ENCODE data around the gene WNT7A. TPM values are rescaled to one million over a fixed set of nuclear protein-coding genes. Genes with fewer than 3 reads are reported as not detected.

Gene WNT7A
- total RNA-seq, 1 donor from 2014 or later, result not detected

DNA sequence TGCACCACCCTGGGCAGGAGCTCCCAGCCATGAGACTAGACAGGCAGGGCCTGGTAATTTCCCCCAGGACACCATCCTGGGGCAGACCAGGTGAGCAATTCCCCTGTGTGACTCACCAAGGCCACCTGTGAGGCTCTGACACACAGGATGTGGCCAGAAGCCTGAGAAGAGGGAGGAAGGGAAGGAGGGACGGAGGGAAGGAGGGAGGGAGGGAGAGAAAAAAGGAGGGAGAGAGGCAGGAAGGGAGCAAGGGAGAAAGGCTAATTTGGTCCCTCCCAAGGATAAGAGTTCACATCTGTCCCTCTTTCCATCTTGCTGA, 25.9 kb downstream of the WNT7A start:
- intact Hi-C loops (cut with DNase I), result no loop called here
- H3K4me3 ChIP-seq, result no peak overlapping the region
- H3K27me3 ChIP-seq, result no peaks in the 10 kb centered on the region

DNA sequence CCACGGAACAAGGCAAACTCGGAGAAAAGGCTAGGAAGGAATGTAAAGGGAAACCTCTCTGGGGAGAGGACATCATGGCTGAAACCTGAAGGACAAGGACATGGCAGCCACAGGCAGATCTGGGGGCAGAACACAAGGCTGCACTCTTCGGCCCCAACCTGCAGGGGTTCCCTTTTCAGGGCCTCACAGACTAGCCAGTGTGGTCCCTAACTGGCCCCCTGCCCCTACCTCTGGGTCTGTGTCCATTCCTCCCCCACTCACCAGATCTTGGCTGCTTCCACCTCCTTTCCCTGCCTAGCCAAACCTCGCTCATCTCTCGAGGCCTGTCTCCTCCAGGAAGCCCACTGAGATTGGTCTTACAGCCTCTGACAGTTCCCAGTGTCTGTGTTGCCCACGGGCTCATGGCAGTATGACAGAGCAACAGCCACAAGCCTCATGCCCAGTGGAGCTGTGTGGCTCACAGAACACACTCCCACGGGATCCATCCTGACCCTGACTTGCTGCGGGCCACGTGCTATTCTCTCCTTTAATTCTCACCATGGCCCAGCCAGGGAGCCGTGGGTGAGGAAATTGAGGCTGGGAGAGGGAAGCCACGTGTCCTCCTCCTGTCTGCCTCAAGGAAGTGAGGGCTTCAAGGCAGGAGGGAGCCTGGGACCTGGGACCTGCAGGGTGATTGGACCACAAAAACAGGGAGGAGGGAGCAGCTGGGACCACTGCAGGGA, 26.5 kb downstream of the WNT7A start:
- H3K9me3 ChIP-seq, result no peaks in the 10 kb centered on the region
- TF ChIP-seq, protein P1, sequence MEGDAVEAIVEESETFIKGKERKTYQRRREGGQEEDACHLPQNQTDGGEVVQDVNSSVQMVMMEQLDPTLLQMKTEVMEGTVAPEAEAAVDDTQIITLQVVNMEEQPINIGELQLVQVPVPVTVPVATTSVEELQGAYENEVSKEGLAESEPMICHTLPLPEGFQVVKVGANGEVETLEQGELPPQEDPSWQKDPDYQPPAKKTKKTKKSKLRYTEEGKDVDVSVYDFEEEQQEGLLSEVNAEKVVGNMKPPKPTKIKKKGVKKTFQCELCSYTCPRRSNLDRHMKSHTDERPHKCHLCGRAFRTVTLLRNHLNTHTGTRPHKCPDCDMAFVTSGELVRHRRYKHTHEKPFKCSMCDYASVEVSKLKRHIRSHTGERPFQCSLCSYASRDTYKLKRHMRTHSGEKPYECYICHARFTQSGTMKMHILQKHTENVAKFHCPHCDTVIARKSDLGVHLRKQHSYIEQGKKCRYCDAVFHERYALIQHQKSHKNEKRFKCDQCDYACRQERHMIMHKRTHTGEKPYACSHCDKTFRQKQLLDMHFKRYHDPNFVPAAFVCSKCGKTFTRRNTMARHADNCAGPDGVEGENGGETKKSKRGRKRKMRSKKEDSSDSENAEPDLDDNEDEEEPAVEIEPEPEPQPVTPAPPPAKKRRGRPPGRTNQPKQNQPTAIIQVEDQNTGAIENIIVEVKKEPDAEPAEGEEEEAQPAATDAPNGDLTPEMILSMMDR (IDR thresholded peaks at IDR 0.05), result no peak
- no peak overlapping the region for H3K4me3 ChIP-seq
- H3K36me3 ChIP-seq, result no peaks in the 10 kb centered on the region
- no peaks in the 10 kb centered on the region for H3K4me1 ChIP-seq
- H3K27ac ChIP-seq, result no peak overlapping the region
- H3K27me3 ChIP-seq, result no peaks in the 10 kb centered on the region
- intact Hi-C loops (cut with DNase I), result no loop called here
- no peak for DNase-seq (ENCODE audit: low spot score in 2 of 2)

More for the DNA sequence above, 25.9 kb downstream of the WNT7A start:
- Histone ChIP-seq H3K9me3 (no peaks in the 10 kb centered on the region), H3K4me1 (no peaks in the 10 kb centered on the region), H3K36me3 (no peaks in the 10 kb centered on the region), H3K27ac (no peak overlapping the region)
- no peak for DNase-seq (ENCODE audit: low spot score in 2 of 2)
- TF ChIP-seq, protein P1 (IDR thresholded peaks at IDR 0.05), result no peak

DNA sequence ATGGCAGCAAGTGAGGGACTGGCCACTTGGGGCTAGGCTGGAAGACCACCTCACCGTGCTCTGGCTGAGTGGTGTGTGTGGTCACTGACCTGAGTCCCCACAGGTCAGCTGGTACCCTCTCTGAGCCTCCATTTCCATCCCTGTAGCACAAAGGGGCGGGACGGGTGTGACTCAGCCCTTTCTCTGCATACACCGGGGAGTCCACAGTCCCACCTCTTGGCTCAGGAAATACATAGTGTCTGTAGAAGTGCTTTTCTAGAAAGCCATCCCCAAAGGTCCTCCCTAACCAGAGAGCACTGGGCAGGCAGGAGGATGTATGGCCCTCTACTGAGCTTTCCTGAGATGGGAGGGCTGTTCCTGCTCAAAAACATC, 27.2 kb downstream of the WNT7A start:
- H3K27me3 ChIP-seq, result no peaks in the 10 kb centered on the region
- TF ChIP-seq, protein P1 (IDR thresholded peaks at IDR 0.05), result no peak
- H3K36me3 ChIP-seq, result no peaks in the 10 kb centered on the region
- no peak overlapping the region for H3K27ac ChIP-seq
- no peaks in the 10 kb centered on the region for H3K9me3 ChIP-seq
- no peaks in the 10 kb centered on the region for H3K4me1 ChIP-seq
- intact Hi-C loops (cut with DNase I), result no loop called here
- DNase-seq (ENCODE audit: low spot score in 2 of 2), result no peak
- H3K4me3 ChIP-seq, result no peak overlapping the region

DNA sequence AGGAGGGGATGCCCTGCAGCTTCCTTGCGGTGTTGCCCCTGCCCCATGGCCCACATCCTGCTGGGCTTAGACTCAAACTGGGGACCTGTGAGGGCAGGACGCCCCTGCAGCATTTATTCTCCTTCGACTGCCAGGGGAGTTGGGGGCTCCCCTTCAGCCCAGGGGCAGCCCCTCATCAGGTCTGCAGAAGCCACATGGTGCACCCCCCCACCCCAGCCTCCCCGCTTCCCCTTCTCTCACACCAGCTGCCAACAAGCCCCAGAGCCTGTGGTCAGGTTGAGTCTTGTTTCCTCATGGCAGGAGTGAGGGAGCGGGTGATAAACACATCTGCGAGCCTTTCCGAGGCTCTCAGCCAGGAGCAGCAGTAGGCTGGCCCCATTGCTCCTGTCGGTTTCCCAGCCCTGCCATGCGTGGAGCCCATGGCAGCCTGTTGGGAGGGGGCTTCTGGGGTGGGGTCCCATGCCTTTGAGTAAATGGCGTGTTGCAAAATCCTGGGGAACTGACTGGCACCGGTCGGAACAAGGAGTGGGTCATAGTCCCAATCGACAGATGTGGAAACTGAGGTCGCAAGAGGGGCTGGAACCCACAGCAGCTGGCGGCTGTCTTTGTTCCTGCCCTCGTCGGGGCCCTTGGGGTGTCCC, 27.8 kb downstream of the WNT7A start:
- DNase-seq (ENCODE audit: low spot score in 2 of 2), result no peak
- Histone ChIP-seq H3K36me3 (no peaks in the 10 kb centered on the region), H3K27me3 (no peaks in the 10 kb centered on the region), H3K27ac (no peak overlapping the region), H3K9me3 (no peaks in the 10 kb centered on the region), H3K4me3 (no peak overlapping the region), H3K4me1 (no peaks in the 10 kb centered on the region)
- intact Hi-C loops (cut with DNase I), result no loop called here
- TF ChIP-seq, protein P1 (IDR thresholded peaks at IDR 0.05), result no peak

DNA sequence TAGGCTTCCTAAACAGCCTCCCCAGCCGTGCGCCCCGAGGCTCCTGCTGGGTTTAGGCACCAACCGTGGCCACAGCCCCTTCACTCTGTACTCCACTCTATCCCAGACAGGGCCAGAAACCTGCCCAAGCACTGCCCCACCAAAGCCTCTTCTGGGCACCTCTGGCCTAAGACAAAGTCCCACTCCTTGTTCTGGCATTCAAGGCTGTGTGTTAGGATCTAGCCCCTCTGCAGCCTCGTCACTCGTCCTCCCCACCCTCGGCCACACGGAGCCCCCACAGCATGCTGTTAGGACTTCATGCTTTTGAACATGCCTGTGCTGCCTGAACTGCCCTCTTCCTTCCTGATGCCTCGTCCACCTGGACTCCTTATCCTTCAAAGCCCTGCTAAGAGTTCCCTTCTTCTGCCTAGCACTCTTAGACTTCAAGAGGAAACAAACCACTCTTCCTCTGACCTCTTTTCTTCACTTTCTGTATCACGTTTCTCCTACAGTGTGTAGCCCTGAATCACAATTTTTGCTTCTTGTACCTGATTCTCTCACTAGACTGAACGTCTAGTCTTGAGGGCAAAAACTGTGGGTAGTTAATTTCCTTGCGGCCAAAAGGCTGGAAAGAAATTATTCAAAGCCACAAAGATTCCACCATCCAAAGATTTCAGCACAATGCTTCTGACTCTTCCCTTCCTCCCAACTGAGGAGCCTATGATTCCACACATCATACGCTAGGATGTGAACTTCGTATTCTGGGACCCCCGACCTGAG, 28.6 kb downstream of the WNT7A start:
- DNase-seq (ENCODE audit: low spot score in 2 of 2), result no peak
- H3K27me3 ChIP-seq, result no peaks in the 10 kb centered on the region

More for the DNA sequence above, 28.6 kb downstream of the WNT7A start:
- Histone ChIP-seq H3K4me1 (no peaks in the 10 kb centered on the region), H3K9me3 (no peaks in the 10 kb centered on the region), H3K4me3 (no peak overlapping the region), H3K27ac (no peak overlapping the region), H3K36me3 (no peaks in the 10 kb centered on the region)
- intact Hi-C loops (cut with DNase I), result no loop called here
- TF ChIP-seq, protein P1 (IDR thresholded peaks at IDR 0.05), result no peak
